ENCODE measurements around the gene RAPGEFL1.
"Not testable (repeated sequence)": the region's sequence is repeated elsewhere in the genome, so short reads cannot be mapped to it uniquely, and the experiment has no call there.

The RAPGEFL1 gene

GRCh38 chr17:40218006-40218739 is 40.9 kb downstream of the RAPGEFL1 start:
- DNase-seq: no peak

GRCh38 chr17:40218740-40219593 is 41.7 kb downstream of the RAPGEFL1 start, which contains the start of gene WIPF2:
TSS of gene WIPF2 (plus strand) at chr17:40219304. CDS start at chr17:40256460, 37,156 bp downstream.
- DNase-seq: peak; percentile 97

- peak; percentile 83 for DNase-seq
Measured at GRCh38 chr17:40219594-40220338, 42.5 kb downstream of the RAPGEFL1 start.

GRCh38 chr17:40224718-40225550 is 47.7 kb downstream of the RAPGEFL1 start:
- DNase-seq: no peak

- DNase-seq: not testable (repeated sequence)
Measured at GRCh38 chr17:40229146-40229545, 51.9 kb downstream of the RAPGEFL1 start.

- DNase-seq: no peak
Measured at GRCh38 chr17:40230670-40231069, 53.4 kb downstream of the RAPGEFL1 start.

- not testable (repeated sequence) for DNase-seq
Measured at GRCh38 chr17:40231928-40232327, 54.7 kb downstream of the RAPGEFL1 start.

- DNase-seq: no peak
Measured at GRCh38 chr17:40241252-40241834, 64.1 kb downstream of the RAPGEFL1 start.

GRCh38 chr17:40242774-40243173 is 65.5 kb downstream of the RAPGEFL1 start:
- DNase-seq: no peak

GRCh38 chr17:40243761-40244160 is 66.5 kb downstream of the RAPGEFL1 start:
- no peak for DNase-seq

GRCh38 chr17:40244255-40244654 is 67.0 kb downstream of the RAPGEFL1 start:
- no peak for DNase-seq

Data from NCI-H2171 (cell line).